GM10248 (cell line): Measurements from ENCODE around the gene KCNIP3.
"Not testable (repeated sequence)": the region's sequence is repeated elsewhere in the genome, so short reads cannot be mapped to it uniquely, and the experiment has no call there.

Experiments
- CTCF ChIA-PET: fragments of 300-600 bp; sonication (Branson Sonifier 250); formaldehyde crosslinking; extraction: SDS; loops from one replicate; lab custom pipeline; 2021; ENCODE audit warnings: antibody characterized with exemption; lab: Yijun Ruan, JAX
- POLR2A ChIA-PET: fragments of 350-650 bp; sonication (Branson Sonifier 250); formaldehyde crosslinking; extraction: SDS; loops from one replicate; lab custom pipeline; 2020; ENCODE audit warnings: antibody characterized with exemption; lab: Yijun Ruan, JAX
- DNase-seq: peaks from one replicate; pipeline ENCODE4 v3.0.0; 2012; ENCODE audit errors: extremely low spot score
- CTCF ChIP-seq: IDR thresholded peaks from 2 replicates; pipeline ENCODE4 v1.5.1; 2012; ENCODE audit warnings: mild to moderate bottlenecking, low read depth; ENCODE audit errors: extremely low read depth, missing control alignments, control extremely low read depth

The KCNIP3 gene

DNA sequence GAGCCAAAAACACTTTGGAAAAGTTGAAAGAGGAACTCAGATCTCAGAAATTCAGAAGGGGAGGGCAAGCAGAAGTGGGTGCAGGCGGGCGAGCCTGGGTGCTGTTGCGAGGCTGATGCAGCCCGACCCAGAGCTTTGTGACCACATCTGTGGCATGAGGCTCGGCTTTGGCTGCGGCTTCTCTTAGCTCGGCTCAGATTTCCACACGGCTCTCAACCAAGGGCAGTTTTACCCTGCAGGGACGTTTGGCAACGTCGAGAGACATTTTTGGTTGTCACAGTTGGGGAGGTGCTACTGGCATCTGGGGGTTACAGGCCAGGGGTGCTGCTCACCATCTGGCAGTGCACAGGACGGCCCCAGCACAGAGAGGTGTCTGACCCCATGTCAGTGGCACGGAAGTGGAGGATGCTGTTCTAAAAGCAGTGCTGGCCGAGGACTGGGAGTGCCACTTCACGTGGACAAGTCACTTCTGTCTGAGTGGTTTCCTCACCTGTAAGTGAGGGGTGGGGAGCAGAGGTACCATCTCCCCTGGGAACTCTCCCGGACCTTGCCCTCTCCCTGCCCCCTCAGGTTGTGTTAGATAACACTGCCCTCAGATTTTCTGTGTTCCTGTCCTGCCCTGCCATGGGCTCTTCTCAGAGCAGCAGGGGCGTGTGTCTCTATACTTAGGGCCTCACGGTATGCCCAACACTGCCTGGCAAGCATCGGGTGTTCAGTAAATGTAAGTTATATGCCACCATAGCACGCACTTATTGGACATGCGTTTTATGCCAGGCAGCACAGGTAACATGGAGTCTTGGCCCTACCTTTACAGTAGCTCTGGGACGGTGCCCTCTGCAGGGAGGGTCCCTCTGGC lies 56.7 kb downstream of the KCNIP3 start:
- CTCF ChIA-PET: interaction anchor here (0.9 to 1.3 kb wide), 2 partner anchors 9 to 36 kb away, joined by 3 read pairs; no protein-coding TSS in a partner anchor
- POLR2A ChIA-PET: no interaction called here
- no peak for DNase-seq
- no peak for TF ChIP-seq CTCF

- ChIA-PET POLR2A (no interaction called here), CTCF (interaction anchor here (0.9 to 1.3 kb wide), 2 partner anchors 10 to 35 kb away, joined by 3 read pairs; no protein-coding TSS in a partner anchor)
- TF ChIP-seq CTCF: no peak
- no peak for DNase-seq
Measured at GRCh38 chr2:95354469-95354901, 57.3 kb downstream of the KCNIP3 start.

GRCh38 chr2:95354925-95355324 lies 57.8 kb downstream of the KCNIP3 start:
- no peak for DNase-seq
- CTCF ChIA-PET: interaction anchor here (0.9 to 5.3 kb wide), 3 partner anchors 10 to 35 kb away, joined by 3 to 27 read pairs (median 3); no protein-coding TSS in a partner anchor
- no peak for TF ChIP-seq CTCF
- POLR2A ChIA-PET: no interaction called here

DNA sequence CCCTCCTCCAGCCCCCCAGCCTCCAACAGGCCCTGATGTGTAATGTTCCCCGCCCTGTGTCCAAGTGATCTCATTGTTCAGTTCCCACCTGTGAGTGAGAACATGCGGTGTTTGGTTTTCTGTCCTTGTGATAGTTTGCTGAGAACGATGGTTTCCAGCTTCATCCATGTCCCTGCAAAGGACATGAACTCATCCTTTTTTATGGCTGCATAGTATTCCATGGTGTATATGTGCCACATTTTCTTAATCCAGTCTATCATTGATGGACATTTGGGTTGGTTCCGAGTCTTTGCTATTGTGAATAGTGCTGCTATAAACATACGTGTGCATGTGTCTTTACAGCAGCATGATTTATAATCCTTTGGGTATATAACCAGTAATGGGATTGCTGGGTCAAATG lies 58.3 kb downstream of the KCNIP3 start:
- DNase-seq, POLR2A ChIA-PET: not testable (repeated sequence)
- CTCF ChIA-PET: interaction anchor here (5.3 kb wide), 1 partner anchor 11 kb away, joined by 27 read pairs; no protein-coding TSS in a partner anchor

- CTCF ChIA-PET: interaction anchor here (5.3 kb wide), 1 partner anchor 13 kb away, joined by 27 read pairs; no protein-coding TSS in a partner anchor
Measured at GRCh38 chr2:95356821-95357700, 59.9 kb downstream of the KCNIP3 start.

DNA sequence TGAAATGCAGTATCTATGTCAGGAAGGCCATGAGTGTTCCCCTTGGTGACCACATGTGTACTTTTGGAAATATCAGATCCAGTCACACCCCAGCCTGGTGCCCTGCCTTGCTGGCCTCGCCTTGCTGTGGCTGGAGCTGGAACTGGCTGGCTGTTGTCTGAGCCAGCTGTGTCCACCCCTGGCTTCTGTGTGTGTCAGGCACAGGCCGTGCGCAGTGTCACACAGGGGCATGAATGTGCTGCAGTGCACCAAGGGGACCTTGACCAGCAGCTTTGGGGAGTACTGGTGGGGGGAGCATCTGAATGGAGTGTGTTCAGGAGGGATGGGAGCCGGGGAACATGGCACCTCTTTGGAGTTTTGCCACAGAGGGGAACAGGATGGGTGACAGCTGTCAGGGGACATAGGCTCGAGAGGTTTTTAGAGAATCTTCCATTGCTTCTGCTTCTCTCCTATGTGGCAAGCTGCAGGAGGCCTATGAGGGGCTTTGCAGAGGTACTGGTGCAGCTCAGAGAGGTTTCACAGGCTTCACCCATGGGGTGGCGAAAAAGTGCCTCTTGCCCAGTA lies 60.7 kb downstream of the KCNIP3 start:
- DNase-seq: no peak
- CTCF ChIA-PET: interaction anchor here (1.1 to 5.3 kb wide), 2 partner anchors 10 to 13 kb away, joined by 4 to 27 read pairs; no protein-coding TSS in a partner anchor
- POLR2A ChIA-PET: no interaction called here
- TF ChIP-seq CTCF: no peak

More at GRCh38 chr2:95356821-95357700, 59.9 kb downstream of the KCNIP3 start:
- no peak for TF ChIP-seq CTCF
- POLR2A ChIA-PET: no interaction called here
- DNase-seq: no peak
